GM10266 (cell line): Measurements from ENCODE around the gene GALNT9.

Source experiments
- DNase-seq: peaks from one replicate; pipeline ENCODE4 v3.0.0; 2012; ENCODE audit errors: extremely low spot score
- CTCF ChIP-seq: IDR thresholded peaks from 2 replicates; pipeline ENCODE4 v1.5.1; 2012; ENCODE audit warnings: mild to moderate bottlenecking, low read depth; ENCODE audit not compliant: control insufficient read depth, insufficient read depth; ENCODE audit errors: missing control alignments

The GALNT9 gene

GRCh38 chr12:132318135-132318534 is 11.3 kb downstream of the GALNT9 start:
- DNase-seq, result no peak
- no peak for TF ChIP-seq CTCF

- DNase-seq, result no peak
- TF ChIP-seq CTCF, result no peak
Observed at GRCh38 chr12:132317233-132317938, 12.0 kb downstream of the GALNT9 start.

GRCh38 chr12:132316497-132317232 is 12.7 kb downstream of the GALNT9 start:
- no peak for DNase-seq
- no peak for TF ChIP-seq CTCF

GRCh38 chr12:132315951-132316350 is 13.4 kb downstream of the GALNT9 start:
- DNase-seq, result no peak
- no peak for TF ChIP-seq CTCF

- no peak for TF ChIP-seq CTCF
- no peak for DNase-seq
Observed at GRCh38 chr12:132315507-132315906, 13.9 kb downstream of the GALNT9 start.

DNA sequence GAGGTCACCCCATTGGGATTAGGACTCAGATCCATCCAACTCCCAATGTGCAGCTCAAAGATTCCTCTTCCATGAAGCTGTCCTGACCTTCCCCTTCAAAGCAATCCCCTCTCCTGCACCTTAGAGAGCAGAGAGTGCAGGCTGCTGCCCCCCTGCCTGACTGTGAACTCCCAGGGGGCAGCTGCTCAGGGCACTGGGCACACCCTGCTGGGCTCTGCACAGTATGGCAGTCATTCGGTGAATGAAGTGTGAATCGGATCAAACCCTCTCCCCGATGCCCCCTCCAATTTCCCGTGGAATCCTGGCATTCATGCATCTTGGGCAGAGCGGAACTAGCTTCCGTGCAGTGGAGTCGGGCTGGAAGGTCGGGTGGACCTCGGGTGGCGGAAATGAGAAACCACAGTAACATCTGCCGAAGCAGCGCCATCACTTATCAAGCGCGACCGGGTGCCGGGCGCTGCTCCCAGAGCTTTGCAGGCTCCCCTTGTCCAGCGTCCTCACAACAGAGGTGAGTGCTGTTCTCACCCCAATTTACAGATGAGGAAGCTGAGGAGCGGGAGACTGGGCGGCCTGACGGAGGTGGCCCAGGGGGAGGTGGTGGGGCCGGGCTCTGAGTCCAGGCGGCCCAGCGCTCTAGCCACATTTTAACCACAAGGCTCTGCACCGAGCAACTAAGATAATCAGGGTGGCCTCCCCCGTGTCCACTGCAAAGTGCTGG is 14.7 kb downstream of the GALNT9 start:
- no peak for DNase-seq
- no peak for TF ChIP-seq CTCF
